H1 (cell line): ENCODE data around the gene PNMA1. TPM values are rescaled to one million over a fixed set of nuclear protein-coding genes. Genes with fewer than 3 reads are reported as not detected.
A peak's percentile ranks its signal among the peaks of the same experiment; 100 is the strongest.

ENCODE experiments used
- CTCF ChIA-PET: fragments of 300-600 bp; sonication (Branson Sonifier 250); formaldehyde crosslinking; loops from one replicate; lab custom pipeline; 2021; ENCODE audit not compliant: partially characterized antibody; lab: Charles Lee
- POLR2A ChIA-PET: fragments of 300-600 bp; sonication (Branson Sonifier 250); formaldehyde crosslinking; loops from one replicate; lab custom pipeline; 2021; ENCODE audit warnings: inconsistent platforms; ENCODE audit not compliant: partially characterized antibody; lab: Charles Lee
- DNase-seq, 2 experiments: peaks; one replicate each; pipeline versions ENCODE4 v3.0.0 to v3.0.0-alpha.2; 2010 to 2022; ENCODE audit warnings: low spot score in 2 of 2, low read depth in 1 of 2, mixed read lengths in 1 of 2
- FAIRE-seq: peaks from 2 replicates; lab custom pipeline; 2011; peaks lifted over from hg19 to GRCh38; lab: Jason Lieb, UNC
- H2AFZ ChIP-seq: 2 replicates; pipeline ENCODE4 v1.8.1; 2012; ENCODE audit warnings: low read length, inconsistent platforms
- H2AK5ac ChIP-seq: 2 replicates; pipeline ENCODE4 v1.6.1; 2013; ENCODE audit warnings: low read depth, low read length
- H2BK120ac ChIP-seq: replicated peaks from 2 replicates; pipeline ENCODE3; 2013; ENCODE audit warnings: low read depth, low read length, inconsistent platforms
- H2BK12ac ChIP-seq: 2 replicates; pipeline ENCODE4 v1.6.1; 2013; ENCODE audit warnings: low read depth, low read length
- H2BK15ac ChIP-seq: 2 replicates; pipeline ENCODE4 v1.6.1; 2013; ENCODE audit warnings: low read length
- H2BK20ac ChIP-seq: 2 replicates; pipeline ENCODE4 v1.6.1; 2013; ENCODE audit warnings: low read length
- H2BK5ac ChIP-seq: 2 replicates; pipeline ENCODE4 v1.6.1; 2013; ENCODE audit warnings: low read depth, low read length
- H3K14ac ChIP-seq: 2 replicates; pipeline ENCODE4 v1.6.1; 2013; ENCODE audit warnings: inconsistent platforms; ENCODE audit not compliant: insufficient read length
- H3K18ac ChIP-seq: 2 replicates; pipeline ENCODE4 v1.6.1; 2013; ENCODE audit warnings: low read length; ENCODE audit errors: extremely low read depth
- H3K23ac ChIP-seq: 2 replicates; pipeline ENCODE4 v1.6.1; 2013; ENCODE audit warnings: inconsistent platforms; ENCODE audit not compliant: insufficient read length
- H3K23me2 ChIP-seq: 2 replicates; pipeline ENCODE4 v1.6.1; 2013; ENCODE audit warnings: low read depth, low read length
- H3K27ac ChIP-seq: 2 replicates; pipeline ENCODE4 v1.6.1; 2011; ENCODE audit warnings: low read depth, low read length, inconsistent platforms
- H3K27me3 ChIP-seq, 4 experiments: replicated peaks in 1 of 4; 1 replicate in 1 of 4; 2 replicates in 3 of 4; pipeline versions ENCODE4 v1.6.1 to v1.8.1; 2011 to 2013; ENCODE audit warnings: low read length in 3 of 4, mild to moderate bottlenecking in 3 of 4, inconsistent platforms in 2 of 4, mixed read lengths in 2 of 4, moderate library complexity in 1 of 4; ENCODE audit not compliant: control insufficient read depth in 3 of 4, insufficient read depth in 3 of 4; ENCODE audit errors: extremely low read depth in 1 of 4
- H3K36me3 ChIP-seq, 4 experiments: 2 replicates each; pipeline versions ENCODE4 v1.6.1 to v1.8.1; 2011 to 2013; ENCODE audit warnings: mild to moderate bottlenecking in 4 of 4, low read length in 3 of 4, moderate library complexity in 2 of 4, control low read depth in 1 of 4, inconsistent platforms in 1 of 4; ENCODE audit not compliant: insufficient read depth in 4 of 4, control insufficient read depth in 2 of 4
- H3K4ac ChIP-seq: replicated peaks from 2 replicates; pipeline ENCODE3; 2013; ENCODE audit warnings: low read length, low read depth, mixed read lengths, inconsistent platforms; ENCODE audit not compliant: insufficient read length
- H3K4me1 ChIP-seq, 4 experiments: replicated peaks in 1 of 4; 1 replicate in 1 of 4; 2 replicates in 3 of 4; pipeline versions ENCODE4 v1.6.1 to v1.8.1; 2011 to 2013; ENCODE audit warnings: low read length in 3 of 4, inconsistent platforms in 2 of 4, mixed read lengths in 1 of 4; ENCODE audit not compliant: insufficient read depth in 4 of 4, control insufficient read depth in 3 of 4
- H3K4me2 ChIP-seq, 2 experiments: 2 replicates each; pipeline versions ENCODE4 v1.6.1 to v1.8.1; 2011 to 2013; ENCODE audit warnings: low read depth in 2 of 2, low read length in 2 of 2, control low read depth in 1 of 2, inconsistent platforms in 1 of 2, mild to moderate bottlenecking in 1 of 2; ENCODE audit not compliant: insufficient read depth in 1 of 2
- H3K4me3 ChIP-seq, 4 experiments: fragments of 200-600, 300-600 bp in 1 of 4; sonication (generic), shearing (Covaris generic), sonication (Bioruptor Twin) in 1 of 4; 2 replicates each; pipeline versions ENCODE4 v1.5.1 to v1.8.1; 2011 to 2016; ENCODE audit warnings: low read length in 4 of 4, low read depth in 3 of 4, control low read depth in 2 of 4, inconsistent platforms in 2 of 4, mild to moderate bottlenecking in 2 of 4, mixed read lengths in 1 of 4, moderate library complexity in 1 of 4; ENCODE audit not compliant: insufficient read depth in 2 of 4; ENCODE audit errors: extremely low read depth in 1 of 4
- H3K56ac ChIP-seq: replicated peaks from 2 replicates; pipeline ENCODE3; 2013; ENCODE audit warnings: low read depth, mild to moderate bottlenecking, mixed read lengths, low read length, inconsistent platforms; ENCODE audit not compliant: insufficient read length
- H3K79me1 ChIP-seq: 2 replicates; pipeline ENCODE4 v1.6.1; 2013; ENCODE audit warnings: low read depth, low read length, control low read depth
- H3K79me2 ChIP-seq, 2 experiments: 2 replicates each; pipeline versions ENCODE4 v1.6.1 to v1.8.1; 2012 to 2013; ENCODE audit warnings: low read length in 2 of 2, mild to moderate bottlenecking in 2 of 2, inconsistent platforms in 1 of 2; ENCODE audit not compliant: insufficient read depth in 2 of 2, control insufficient read depth in 1 of 2
- H3K9ac ChIP-seq, 4 experiments: replicated peaks in 1 of 4; 1 replicate in 1 of 4; 2 replicates in 3 of 4; pipeline versions ENCODE4 v1.6.1 to v1.8.1; 2011 to 2013; ENCODE audit warnings: low read depth in 3 of 4, low read length in 3 of 4, control low read depth in 2 of 4, mild to moderate bottlenecking in 2 of 4, moderate library complexity in 2 of 4, inconsistent platforms in 1 of 4; ENCODE audit errors: extremely low read depth in 1 of 4
- H3K9me3 ChIP-seq, 2 experiments: 2 replicates each; pipeline versions ENCODE4 v1.6.1 to v1.8.1; 2012 to 2013; ENCODE audit warnings: mild to moderate bottlenecking in 2 of 2, moderate library complexity in 2 of 2, control low read depth in 1 of 2, inconsistent platforms in 1 of 2, low read depth in 1 of 2, low read length in 1 of 2, mixed read lengths in 1 of 2; ENCODE audit not compliant: insufficient read depth in 2 of 2
- H4K20me1 ChIP-seq, 2 experiments: replicated peaks in 1 of 2; 2 replicates each; pipeline versions ENCODE3 to v1.8.1; 2011 to 2013; ENCODE audit warnings: inconsistent platforms in 2 of 2, low read length in 2 of 2, mild to moderate bottlenecking in 1 of 2; ENCODE audit not compliant: insufficient read depth in 2 of 2, control insufficient read depth in 1 of 2
- H4K5ac ChIP-seq: 2 replicates; pipeline ENCODE4 v1.6.1; 2013; ENCODE audit warnings: low read length, low read depth, mixed read lengths, inconsistent platforms; ENCODE audit not compliant: insufficient read length
- H4K8ac ChIP-seq: 2 replicates; pipeline ENCODE4 v1.8.0; 2013; ENCODE audit warnings: mild to moderate bottlenecking, moderate library complexity, low read length, inconsistent platforms; ENCODE audit not compliant: insufficient read depth; ENCODE audit errors: extremely low read depth
- H4K91ac ChIP-seq: replicated peaks from 2 replicates; pipeline ENCODE3; 2013; ENCODE audit warnings: low read length, mixed read lengths, inconsistent platforms; ENCODE audit not compliant: insufficient read length
- CBX5 ChIP-seq: fragments of 300-800, 300-1000 bp; sonication (generic); IDR thresholded peaks from 2 replicates; pipeline ENCODE4 v1.7.1; 2016; ENCODE audit warnings: antibody characterized with exemption, low read length, low read depth
- CREB1 ChIP-seq: IDR thresholded peaks from 2 replicates; pipeline ENCODE4 v1.6.1; 2012; ENCODE audit warnings: inconsistent platforms
- FOSL1 ChIP-seq: IDR thresholded peaks from 2 replicates; pipeline ENCODE4 v1.6.1; 2011; ENCODE audit warnings: mild to moderate bottlenecking, low read depth, low read length, moderate library complexity; ENCODE audit not compliant: insufficient read depth
- HDAC2 ChIP-seq, 2 experiments: fragments of 300-600 bp in 1 of 2; sonication (generic) in 1 of 2; IDR thresholded peaks; 2 replicates each; pipeline ENCODE4 v1.6.1; 2011 to 2012; ENCODE audit warnings: low read depth in 2 of 2, low read length in 2 of 2, mild to moderate bottlenecking in 2 of 2, moderate library complexity in 2 of 2, borderline replicate concordance in 1 of 2, inconsistent platforms in 1 of 2
- KDM1A ChIP-seq: fragments of 200-600, 300-600 bp; sonication (generic); IDR thresholded peaks from 2 replicates; pipeline ENCODE4 v1.7.1; 2016; ENCODE audit warnings: mild to moderate bottlenecking, low read length, borderline replicate concordance
- MAFK ChIP-seq: IDR thresholded peaks from 2 replicates; pipeline ENCODE4 v1.6.1; 2012; ENCODE audit warnings: low read depth, mild to moderate bottlenecking, improper control_type of control experiment, low read length
- POU5F1 ChIP-seq: IDR thresholded peaks from 2 replicates; pipeline ENCODE4 v1.6.1; 2011; ENCODE audit warnings: low read depth, mild to moderate bottlenecking, low read length, moderate library complexity
- RFX5 ChIP-seq: IDR thresholded peaks from 2 replicates; pipeline ENCODE4 v1.6.1; 2011; ENCODE audit warnings: low read depth, low read length, improper control_type of control experiment, borderline replicate concordance
- RXRA ChIP-seq: IDR thresholded peaks from 2 replicates; pipeline ENCODE4 v1.6.1; 2011; ENCODE audit warnings: low read depth, mild to moderate bottlenecking, low read length, moderate library complexity; ENCODE audit not compliant: insufficient read depth
- SIRT6 ChIP-seq: IDR thresholded peaks from one replicate; pipeline ENCODE4 v1.7.1; 2012; ENCODE audit warnings: low read length, inconsistent platforms
- SP1 ChIP-seq: IDR thresholded peaks from 2 replicates; pipeline ENCODE4 v1.6.1; 2011; ENCODE audit warnings: low read depth, low read length
- SRF ChIP-seq: IDR thresholded peaks from 2 replicates; pipeline ENCODE4 v1.6.1; 2011; ENCODE audit warnings: mild to moderate bottlenecking, low read depth, low read length, moderate library complexity
- TCF12 ChIP-seq: IDR thresholded peaks from 2 replicates; pipeline ENCODE4 v1.6.1; 2011; ENCODE audit warnings: low read depth, mild to moderate bottlenecking, low read length
- WGBS, 2 experiments: shearing (Covaris generic) in 1 of 2; methylation state at CpG; one replicate each; pipeline versions ENCODE4 v1.1.6 to v1.1.7; 2013 to 2015; ENCODE audit warnings: low lambda C conversion rate in 2 of 2, mixed read lengths in 2 of 2, inconsistent platforms in 1 of 2, low coverage in 1 of 2, missing lambda C conversion rate in 1 of 2; ENCODE audit not compliant: insufficient replicate concordance in 2 of 2, insufficient coverage in 1 of 2, insufficient read length in 1 of 2; ENCODE audit errors: extremely low coverage in 1 of 2, missing lambda C conversion rate in 1 of 2; 5-methylcytosine and 5-hydroxymethylcytosine counted together
- polyA plus RNA-seq, 7 experiments: library from polyadenylated mRNA; depleted of rRNA in 3 of 7; stranded (reverse) in 5 of 7; unstranded in 2 of 7; fragments of >200 nt in 5 of 7; fragments of 200-250 nt in 2 of 7; gene quantifications; 1 replicate in 5 of 7; 2 replicates in 1 of 7; 4 replicates in 1 of 7; pipeline versions ENCODE4 v1.2.1 to v1.2.3, GENCODE V29; 2011 to 2013; ENCODE audit warnings: missing spikeins in 2 of 7, mixed read lengths in 2 of 7
- total RNA-seq: library from RNA; stranded (reverse); fragmentation: NEBNext Ultra II Directional; extraction: Animal tissue kit (Norgen Biotek cat#: 25700); gene quantifications from 2 replicates; pipeline ENCODE4 v1.2.1, GENCODE V29; 2021

Gene PNMA1
- total and polyA plus RNA-seq, 2 of the 8 experiments (the other 6 are each of a cell fraction or from before 2014, with no cell fraction given) = 15.8 to 52.7 TPM

DNA sequence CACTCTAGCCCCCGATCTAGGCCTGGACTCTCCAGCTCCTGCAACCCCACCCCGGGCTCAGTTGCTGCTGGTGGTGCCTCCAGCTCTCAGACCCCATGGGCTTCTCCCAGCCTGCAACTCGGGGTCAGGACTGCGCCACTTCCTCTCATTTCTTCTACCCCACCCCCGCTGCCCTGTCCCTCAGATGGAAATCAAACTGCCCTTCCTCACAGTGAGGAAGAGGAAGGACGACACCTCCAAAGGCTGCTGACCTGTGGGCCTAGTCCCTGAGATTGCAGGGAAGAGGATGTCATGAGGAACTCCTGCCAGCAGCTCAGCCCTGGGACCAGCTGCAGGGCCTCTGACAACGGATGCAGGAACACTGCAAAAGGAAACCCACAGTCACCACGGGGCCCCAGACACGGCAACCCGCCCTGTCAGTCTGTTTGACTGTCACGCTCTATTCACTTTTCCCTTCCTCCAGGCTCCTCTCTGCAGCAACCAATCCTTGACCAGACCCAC, 29.3 kb upstream of the PNMA1 start:
- ChIA-PET CTCF (interaction anchor here (1.0 to 11.1 kb wide), 8 partner anchors 11 to 109 kb away, joined by 3 to 198 read pairs (median 5); a partner anchor contains a TSS), POLR2A (interaction anchor here (1.0 to 1.9 kb wide), 2 partner anchors 10 kb away, joined by 4 read pairs; no protein-coding TSS in a partner anchor)
- Histone ChIP-seq H3K9me3 (no peaks in the 10 kb centered on the region), H4K8ac (peak overlapping the region; percentile 66; the same call in 1 of the 2 replicates), H3K23me2 (no peaks in the 10 kb centered on the region), H3K4me2 (no peak overlapping the region), H3K79me1 (peaks cover 11% of the 10 kb centered on the region), H2AK5ac (no peak overlapping the region), H3K18ac (no peak overlapping the region), H4K20me1 (peaks cover 5 to 13% of the 10 kb centered on the region in 2 experiments), H3K4me3 (no peak overlapping the region), H3K36me3 (peaks cover 0 to 8% (median under 1%) of the 10 kb centered on the region in 4 experiments; a peak in 2 of 8 replicates), H2BK15ac (no peak overlapping the region), H3K27me3 (no peaks in the 10 kb centered on the region), H3K56ac (no peak overlapping the region), H3K23ac (no peak overlapping the region), H2AFZ (no peak overlapping the region), H3K14ac (no peak overlapping the region), H2BK12ac (peak overlapping the region; percentile 89; the same call in 1 of the 2 replicates), H2BK120ac (no peak overlapping the region), H2BK5ac (0 out of 2 replicates have a peak overlapping the region, but pooled peaks have one; percentile 7), H3K27ac (no peak overlapping the region), H2BK20ac (no peak overlapping the region), H4K5ac (no peak overlapping the region), H3K79me2 (peaks cover 0 to 33% of the 10 kb centered on the region in 2 experiments; a peak in 1 of 4 replicates), H4K91ac (peak overlapping the region; percentile 31), H3K4me1 (peaks cover 17 to 55% (median 39%) of the 10 kb centered on the region in 4 experiments), H3K4ac (no peak overlapping the region), H3K9ac (no peak overlapping the region)
- no peak for DNase-seq
- 80% methylated on average over 8 of the region's 11 CpGs; no CpG with 5 or more reads in 1 of the 2 experiments for WGBS, 2 experiments
- FAIRE-seq = no peak
- TF ChIP-seq SP1 (no peak), SRF (no peak), RXRA (no peak), MAFK (no peak), CBX5 (no peak), CREB1 (no peak), KDM1A (no peak), POU5F1 (no peak), RFX5 (no peak), TCF12 (no peak), FOSL1 (no peak), SIRT6 (no peak), HDAC2 (IDR thresholded peaks at IDR 0.05; ENCODE audit: borderline replicate concordance in 1 of 2, low read depth in 2 of 2, low read length in 2 of 2) (no peak)
